Measurements from ENCODE around the gene ASF1A.
A peak's percentile ranks its signal among the peaks of the same experiment; 100 is the strongest.

Gene ASF1A

DNA sequence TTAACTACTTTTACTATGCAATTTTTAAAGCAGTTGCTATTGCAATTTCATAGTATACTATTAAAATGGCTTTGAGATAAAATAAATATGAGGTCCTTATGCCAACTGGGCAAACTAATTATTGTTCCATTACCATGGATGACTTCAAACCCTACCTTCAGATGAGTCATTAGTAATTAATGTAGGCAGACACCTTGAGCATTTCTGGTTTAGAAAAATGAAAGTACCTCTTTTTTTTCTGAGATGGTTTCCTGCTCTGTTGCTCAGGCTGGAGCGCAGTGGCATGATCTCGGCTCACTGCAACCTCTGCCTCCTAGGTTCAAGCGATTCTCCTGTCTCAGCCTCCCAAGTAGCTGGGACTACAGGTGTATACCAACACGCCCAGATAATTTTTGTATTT lies 11.9 kb downstream of the ASF1A start:
- no peak overlapping the region for H3K4me3 ChIP-seq (replicated peaks in 1 of 2; ENCODE audit: low read depth in 2 of 2, low read length in 2 of 2)
- DNase-seq (ENCODE audit: low read depth in 2 of 2) = no peak
- TF ChIP-seq, protein P1, sequence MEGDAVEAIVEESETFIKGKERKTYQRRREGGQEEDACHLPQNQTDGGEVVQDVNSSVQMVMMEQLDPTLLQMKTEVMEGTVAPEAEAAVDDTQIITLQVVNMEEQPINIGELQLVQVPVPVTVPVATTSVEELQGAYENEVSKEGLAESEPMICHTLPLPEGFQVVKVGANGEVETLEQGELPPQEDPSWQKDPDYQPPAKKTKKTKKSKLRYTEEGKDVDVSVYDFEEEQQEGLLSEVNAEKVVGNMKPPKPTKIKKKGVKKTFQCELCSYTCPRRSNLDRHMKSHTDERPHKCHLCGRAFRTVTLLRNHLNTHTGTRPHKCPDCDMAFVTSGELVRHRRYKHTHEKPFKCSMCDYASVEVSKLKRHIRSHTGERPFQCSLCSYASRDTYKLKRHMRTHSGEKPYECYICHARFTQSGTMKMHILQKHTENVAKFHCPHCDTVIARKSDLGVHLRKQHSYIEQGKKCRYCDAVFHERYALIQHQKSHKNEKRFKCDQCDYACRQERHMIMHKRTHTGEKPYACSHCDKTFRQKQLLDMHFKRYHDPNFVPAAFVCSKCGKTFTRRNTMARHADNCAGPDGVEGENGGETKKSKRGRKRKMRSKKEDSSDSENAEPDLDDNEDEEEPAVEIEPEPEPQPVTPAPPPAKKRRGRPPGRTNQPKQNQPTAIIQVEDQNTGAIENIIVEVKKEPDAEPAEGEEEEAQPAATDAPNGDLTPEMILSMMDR (IDR thresholded peaks at IDR 0.05; ENCODE audit: low read depth, low read length) = no peak

DNA sequence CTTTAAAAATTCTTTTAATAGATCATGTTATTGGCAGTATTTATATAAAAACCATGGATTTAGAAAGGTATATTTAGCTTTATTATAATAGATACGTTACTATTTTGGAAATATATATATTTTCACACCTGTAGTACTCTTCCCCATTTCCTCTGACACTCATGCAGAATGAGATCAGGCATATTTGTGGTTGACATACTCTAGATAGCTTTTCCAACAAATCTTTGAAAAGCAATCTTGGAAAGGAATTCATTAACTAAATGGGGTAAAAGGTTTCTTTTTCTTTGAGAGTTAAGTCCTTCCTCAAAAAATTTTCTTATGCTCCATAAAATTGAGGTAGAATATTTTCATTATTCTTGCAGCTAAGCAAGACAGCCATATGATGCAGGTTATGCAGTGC lies 14.5 kb downstream of the ASF1A start:
- TF ChIP-seq, protein P1 (IDR thresholded peaks at IDR 0.05; ENCODE audit: low read depth, low read length) = no peak
- DNase-seq (ENCODE audit: low read depth in 2 of 2) = peak in 1 of 2 donors; percentile 5
- H3K4me3 ChIP-seq (replicated peaks in 1 of 2; ENCODE audit: low read depth in 2 of 2, low read length in 2 of 2) = no peak overlapping the region

DNA sequence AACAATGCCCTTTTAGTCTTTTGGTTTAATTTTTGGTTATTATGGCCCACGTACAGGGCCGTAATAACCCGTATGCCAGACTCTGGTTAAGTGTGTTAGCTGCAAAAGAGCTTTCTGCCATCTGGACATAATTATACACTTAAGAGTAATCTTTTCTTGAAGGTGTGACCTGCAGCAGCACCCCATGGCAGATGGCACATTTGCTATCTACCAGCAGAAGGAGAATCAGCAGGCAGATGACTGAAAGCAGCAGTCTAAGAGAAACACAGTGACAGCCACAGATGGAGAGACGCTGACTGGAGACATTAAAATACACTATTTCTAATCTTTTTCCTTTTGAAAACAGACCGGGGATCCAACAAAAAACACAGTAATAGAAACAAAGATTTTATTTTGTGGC lies 18.7 kb downstream of the ASF1A start:
- no peak overlapping the region for H3K4me3 ChIP-seq (replicated peaks in 1 of 2; ENCODE audit: low read depth in 2 of 2, low read length in 2 of 2)
- DNase-seq (ENCODE audit: low read depth in 2 of 2) = no peak
- TF ChIP-seq, protein P1 (IDR thresholded peaks at IDR 0.05; ENCODE audit: low read depth, low read length) = no peak

DNA sequence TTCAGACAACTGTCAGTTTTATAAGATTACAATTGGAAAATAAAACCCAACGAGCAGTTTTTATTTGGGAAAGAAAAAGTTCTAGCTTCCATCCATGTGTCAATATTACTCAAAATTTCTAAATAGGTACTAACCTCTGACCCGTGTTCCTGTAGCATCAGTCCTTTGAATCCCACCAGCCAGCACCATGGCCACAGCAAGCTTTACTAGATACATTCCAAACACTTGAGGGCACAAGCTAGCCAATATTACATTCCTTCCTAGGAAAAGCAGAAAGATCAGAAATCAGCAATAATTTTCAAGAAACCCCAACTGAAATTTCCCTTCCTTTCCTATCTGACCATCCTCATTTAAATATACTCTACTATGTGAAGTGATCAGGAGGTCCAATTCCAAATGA lies 19.2 kb downstream of the ASF1A start:
- no peak overlapping the region for H3K4me3 ChIP-seq (replicated peaks in 1 of 2; ENCODE audit: low read depth in 2 of 2, low read length in 2 of 2)
- TF ChIP-seq, protein P1 (IDR thresholded peaks at IDR 0.05; ENCODE audit: low read depth, low read length) = no peak
- DNase-seq (ENCODE audit: low read depth in 2 of 2) = no peak

DNA sequence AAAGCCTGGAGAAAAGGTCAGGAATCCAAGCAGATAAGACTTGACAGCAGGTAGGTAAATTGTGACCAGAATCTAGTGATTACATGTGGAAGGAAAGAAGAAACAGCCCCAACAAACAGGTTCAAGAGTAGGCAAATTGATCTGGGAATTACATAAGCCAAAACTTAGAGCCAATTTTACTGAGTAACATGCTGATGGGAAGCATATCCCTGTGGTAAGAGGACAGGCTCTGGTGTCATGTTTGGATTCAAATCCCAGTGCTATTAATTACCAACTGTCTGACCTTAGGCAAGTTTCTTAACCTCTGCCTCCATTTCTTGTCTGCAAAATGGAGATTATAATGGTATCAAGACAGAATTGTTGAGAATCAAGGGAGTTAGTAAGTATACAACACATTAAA lies 20.6 kb downstream of the ASF1A start:
- TF ChIP-seq, protein P1 (IDR thresholded peaks at IDR 0.05; ENCODE audit: low read depth, low read length) = no peak
- H3K4me3 ChIP-seq (replicated peaks in 1 of 2; ENCODE audit: low read depth in 2 of 2, low read length in 2 of 2) = no peak overlapping the region
- no peak for DNase-seq (ENCODE audit: low read depth in 2 of 2)

DNA sequence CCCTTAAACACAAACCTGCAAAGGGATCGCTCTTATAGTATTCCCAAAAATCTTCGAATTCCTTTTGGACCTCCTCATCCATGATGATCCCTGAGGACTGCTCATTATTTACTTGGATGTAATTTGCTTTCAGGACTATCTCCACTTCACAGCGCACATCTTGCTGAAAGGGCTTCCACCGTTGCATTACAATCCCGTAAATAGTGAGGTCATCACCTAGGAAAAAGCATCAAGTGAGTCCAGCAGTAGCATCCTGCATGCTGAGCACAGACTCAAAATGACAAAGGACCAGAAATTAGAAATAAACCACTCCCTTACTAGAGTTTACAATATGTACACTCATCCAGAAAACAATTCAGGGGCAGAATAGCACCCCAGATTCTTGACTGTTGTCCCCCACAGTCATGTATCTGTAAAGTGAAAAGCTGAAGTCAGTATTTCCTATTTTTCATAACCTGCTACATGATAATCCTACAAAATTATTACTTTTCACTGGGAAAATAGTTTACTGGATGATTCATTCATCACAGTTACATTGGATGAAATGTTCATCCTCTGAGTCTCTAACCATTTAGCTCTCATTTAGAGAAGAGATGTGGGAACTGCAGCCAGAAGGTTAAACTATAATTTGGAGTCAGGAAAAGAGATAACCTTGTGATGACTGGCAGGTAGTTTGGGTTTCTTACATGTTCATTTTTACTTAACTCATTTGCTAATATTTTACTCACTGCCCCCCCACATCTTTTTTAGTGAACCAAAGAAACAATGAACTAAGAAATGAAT lies 23.8 kb downstream of the ASF1A start:
- no peak overlapping the region for H3K4me3 ChIP-seq (replicated peaks in 1 of 2; ENCODE audit: low read depth in 2 of 2, low read length in 2 of 2)
- no peak for DNase-seq (ENCODE audit: low read depth in 2 of 2)
- TF ChIP-seq, protein P1 (IDR thresholded peaks at IDR 0.05; ENCODE audit: low read depth, low read length) = no peak

DNA sequence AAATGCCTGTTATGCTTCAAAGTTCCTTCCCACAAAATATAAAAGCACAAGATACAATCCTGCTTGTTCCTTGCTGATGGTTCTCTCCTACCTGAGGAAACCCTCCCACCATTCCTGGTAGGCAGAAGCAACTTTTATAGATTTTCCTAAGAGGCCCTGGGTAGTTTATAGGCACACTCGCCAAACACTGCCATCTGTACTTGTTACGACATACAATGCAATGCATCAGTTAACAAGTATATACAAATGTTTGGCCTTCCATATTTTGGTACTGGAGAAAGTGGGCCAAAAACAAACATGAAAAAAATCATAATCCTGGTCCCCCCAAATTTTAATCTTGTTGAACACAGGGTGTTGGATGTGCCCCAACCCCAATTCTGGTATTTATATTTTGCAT lies 24.4 kb downstream of the ASF1A start:
- H3K4me3 ChIP-seq (replicated peaks in 1 of 2; ENCODE audit: low read depth in 2 of 2, low read length in 2 of 2) = no peak overlapping the region
- DNase-seq (ENCODE audit: low read depth in 2 of 2) = no peak
- TF ChIP-seq, protein P1 (IDR thresholded peaks at IDR 0.05; ENCODE audit: low read depth, low read length) = no peak
